ENCODE results near the gene CDKL1.

- TF ChIP-seq POLR2AphosphoS5 (IDR thresholded peaks at IDR 0.05; ENCODE audit: low read depth, low read length) (no peak), POLR2A (IDR thresholded peaks at IDR 0.05; ENCODE audit: low read depth, low read length) (no peak), TAF1 (IDR thresholded peaks at IDR 0.05; ENCODE audit: low read depth, low read length) (no peak), PAX5 (IDR thresholded peaks at IDR 0.05; ENCODE audit: insufficient read depth, low read length, severe bottlenecking) (no peak), POU2F2 (IDR thresholded peaks at IDR 0.05; ENCODE audit: low read depth, low read length) (no peak)
Measured at GRCh38 chr14:50425816-50426215, 29.1 kb upstream of the CDKL1 start.

Data from GM12891 (cell line).